ENCODE results near the gene ADCK1.

ADCK1 gene

GRCh38 chr14:77869340-77869739, 69.4 kb downstream of the ADCK1 start:
- POLR2A ChIA-PET, result no interaction called here
- TF ChIP-seq L3MBTL2 (conservative IDR thresholded peaks at IDR 0.05), result no peak
- no peak for TF ChIP-seq TARDBP (IDR thresholded peaks at IDR 0.05)
- no peak for TF ChIP-seq ZNF384 (IDR thresholded peaks at IDR 0.05)
- TF ChIP-seq FOXA1 (IDR thresholded peaks at IDR 0.05), result no peak
- no peak for TF ChIP-seq SP1 (IDR thresholded peaks at IDR 0.05)
- TF ChIP-seq FOXK2 (IDR thresholded peaks at IDR 0.05), result no peak
- TF ChIP-seq HDGF (IDR thresholded peaks at IDR 0.05; ENCODE audit: borderline replicate concordance), result no peak
- no peak for TF ChIP-seq SUZ12 (IDR thresholded peaks at IDR 0.05)
- TF ChIP-seq ARNT (IDR thresholded peaks at IDR 0.05), result no peak
- CTCF ChIA-PET, result interaction anchor here (2.7 kb wide), 1 partner anchor 8 kb away, joined by 10 read pairs; no protein-coding TSS in a partner anchor
- DNase-seq (ENCODE audit: extremely low spot score), result no peak

- TF ChIP-seq LEF1 (IDR thresholded peaks at IDR 0.05; ENCODE audit: borderline replicate concordance) (no peak), ELF4 (IDR thresholded peaks at IDR 0.05) (no peak), L3MBTL2 (conservative IDR thresholded peaks at IDR 0.05) (no peak), NFRKB (IDR thresholded peaks at IDR 0.05) (no peak), ZNF384 (IDR thresholded peaks at IDR 0.05) (no peak), PKNOX1 (IDR thresholded peaks at IDR 0.05) (no peak), ARNT (IDR thresholded peaks at IDR 0.05) (no peak), BHLHE40 (IDR thresholded peaks at IDR 0.05; ENCODE audit: borderline replicate concordance) (no peak), CTBP1 (IDR thresholded peaks at IDR 0.05; ENCODE audit: borderline replicate concordance) (no peak), FOXK2 (IDR thresholded peaks at IDR 0.05) (no peak), TARDBP (IDR thresholded peaks at IDR 0.05) (no peak), FOXA1 (IDR thresholded peaks at IDR 0.05) (no peak), SP1 (IDR thresholded peaks at IDR 0.05) (no peak), FOXM1 (IDR thresholded peaks at IDR 0.05; ENCODE audit: borderline replicate concordance) (no peak), HDGF (IDR thresholded peaks at IDR 0.05; ENCODE audit: borderline replicate concordance) (no peak)
- no peak for DNase-seq (ENCODE audit: extremely low spot score)
- ChIA-PET CTCF (interaction anchor here (2.7 kb wide), 1 partner anchor 9 kb away, joined by 10 read pairs; no protein-coding TSS in a partner anchor), POLR2A (no interaction called here)
These were observed 70.7 kb downstream of the ADCK1 start for GRCh38 chr14:77870646-77871045.

- no peak for DNase-seq (ENCODE audit: extremely low spot score)
- CTCF ChIA-PET, result no interaction called here
- POLR2A ChIA-PET, result no interaction called here
- TF ChIP-seq BHLHE40 (IDR thresholded peaks at IDR 0.05; ENCODE audit: borderline replicate concordance) (no peak), HDGF (IDR thresholded peaks at IDR 0.05; ENCODE audit: borderline replicate concordance) (no peak), ZNF384 (IDR thresholded peaks at IDR 0.05) (no peak), SP1 (IDR thresholded peaks at IDR 0.05) (no peak), FOXA1 (IDR thresholded peaks at IDR 0.05) (no peak), FOXK2 (IDR thresholded peaks at IDR 0.05) (no peak), ELF4 (IDR thresholded peaks at IDR 0.05) (no peak), SUZ12 (IDR thresholded peaks at IDR 0.05) (no peak), TARDBP (IDR thresholded peaks at IDR 0.05) (no peak), FOXM1 (IDR thresholded peaks at IDR 0.05; ENCODE audit: borderline replicate concordance) (no peak), CTBP1 (IDR thresholded peaks at IDR 0.05; ENCODE audit: borderline replicate concordance) (no peak), PKNOX1 (IDR thresholded peaks at IDR 0.05) (no peak)
These were observed 72.2 kb downstream of the ADCK1 start for GRCh38 chr14:77872152-77872551.

- ChIA-PET CTCF (no interaction called here), POLR2A (no interaction called here)
- DNase-seq (ENCODE audit: extremely low spot score), result no peak
- TF ChIP-seq HDGF (IDR thresholded peaks at IDR 0.05; ENCODE audit: borderline replicate concordance) (no peak), SUZ12 (IDR thresholded peaks at IDR 0.05) (no peak), SP1 (IDR thresholded peaks at IDR 0.05) (no peak), ELF4 (IDR thresholded peaks at IDR 0.05) (no peak), L3MBTL2 (conservative IDR thresholded peaks at IDR 0.05) (no peak), NFRKB (IDR thresholded peaks at IDR 0.05) (no peak), ARNT (IDR thresholded peaks at IDR 0.05) (no peak), LEF1 (IDR thresholded peaks at IDR 0.05; ENCODE audit: borderline replicate concordance) (no peak)
These were observed 73.1 kb downstream of the ADCK1 start for GRCh38 chr14:77872983-77873382.

- POLR2A ChIA-PET, result no interaction called here
- CTCF ChIA-PET, result interaction anchor here (1.0 kb wide), 1 partner anchor 17 kb away, joined by 3 read pairs; no protein-coding TSS in a partner anchor
- TF ChIP-seq FOXM1 (IDR thresholded peaks at IDR 0.05; ENCODE audit: borderline replicate concordance) (no peak), BHLHE40 (IDR thresholded peaks at IDR 0.05; ENCODE audit: borderline replicate concordance) (no peak), CTBP1 (IDR thresholded peaks at IDR 0.05; ENCODE audit: borderline replicate concordance) (no peak), PKNOX1 (IDR thresholded peaks at IDR 0.05) (no peak), FOXA1 (IDR thresholded peaks at IDR 0.05) (no peak), ZNF384 (IDR thresholded peaks at IDR 0.05) (no peak), FOXK2 (IDR thresholded peaks at IDR 0.05) (no peak), ELF4 (IDR thresholded peaks at IDR 0.05) (no peak), L3MBTL2 (conservative IDR thresholded peaks at IDR 0.05) (no peak), SUZ12 (IDR thresholded peaks at IDR 0.05) (no peak), TARDBP (IDR thresholded peaks at IDR 0.05) (no peak), LEF1 (IDR thresholded peaks at IDR 0.05; ENCODE audit: borderline replicate concordance) (no peak), SP1 (IDR thresholded peaks at IDR 0.05) (no peak), HDGF (IDR thresholded peaks at IDR 0.05; ENCODE audit: borderline replicate concordance) (no peak)
- no peak for DNase-seq (ENCODE audit: extremely low spot score)
These were observed 78.9 kb downstream of the ADCK1 start for GRCh38 chr14:77878783-77879182.

GRCh38 chr14:77880056-77880455, 80.1 kb downstream of the ADCK1 start:
- TF ChIP-seq FOXA1 (IDR thresholded peaks at IDR 0.05), result no peak
- TF ChIP-seq SP1 (IDR thresholded peaks at IDR 0.05), result no peak
- no peak for TF ChIP-seq CTBP1 (IDR thresholded peaks at IDR 0.05; ENCODE audit: borderline replicate concordance)
- ChIA-PET CTCF (no interaction called here), POLR2A (no interaction called here)
- DNase-seq (ENCODE audit: extremely low spot score), result no peak

All from HEK293T (cell line).